ENCODE data around the gene APEH.
"Not testable (repeated sequence)": the region's sequence is repeated elsewhere in the genome, so short reads cannot be mapped to it uniquely, and the experiment has no call there.

Gene APEH

DNA sequence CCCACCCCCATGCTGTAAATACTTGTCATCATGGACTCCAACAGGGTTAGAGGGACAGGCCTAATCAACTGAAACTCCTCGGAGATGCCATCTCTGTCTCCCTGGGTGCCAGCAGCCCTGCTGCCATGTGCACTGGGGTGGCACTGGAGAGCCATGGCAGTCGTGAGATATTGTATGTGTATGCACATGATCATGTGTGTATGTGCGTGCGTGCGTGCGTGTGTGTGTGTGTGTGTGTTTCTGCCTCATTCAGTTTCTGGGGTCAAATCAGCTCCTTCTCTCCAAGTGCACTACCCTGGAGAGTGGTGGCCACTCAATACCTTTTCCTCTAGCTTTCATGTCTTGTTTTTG lies 3.2 kb upstream of the APEH start:
- DNase-seq = no peak

GRCh38 chr3:49671291-49672288 lies 2.6 kb upstream of the APEH start:
- peak; percentile 81 for DNase-seq

- peak; percentile 63 for DNase-seq
Observed at GRCh38 chr3:49673121-49673714, 933 bp upstream of the APEH start.

GRCh38 chr3:49674497-49674983 lies 389 bp downstream of the APEH start:
- DNase-seq = peak; percentile 60

DNA sequence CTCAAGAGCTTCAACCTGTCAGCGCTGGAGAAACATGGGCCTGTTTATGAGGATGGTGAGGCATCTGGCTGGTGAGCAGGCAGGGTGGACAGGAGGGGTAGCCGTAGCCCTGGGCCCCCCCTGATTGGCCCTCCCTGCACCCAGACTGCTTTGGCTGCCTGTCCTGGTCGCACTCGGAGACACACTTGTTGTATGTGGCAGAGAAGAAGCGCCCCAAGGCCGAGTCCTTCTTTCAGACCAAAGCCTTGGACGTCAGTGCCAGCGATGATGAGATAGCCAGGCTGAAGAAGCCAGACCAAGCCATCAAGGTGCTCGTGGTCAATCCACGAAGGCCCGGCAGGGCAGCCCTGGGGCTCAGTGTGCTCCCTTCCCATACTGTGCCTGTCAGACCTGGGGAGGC lies 1.8 kb downstream of the APEH start:
- no peak for DNase-seq

DNA sequence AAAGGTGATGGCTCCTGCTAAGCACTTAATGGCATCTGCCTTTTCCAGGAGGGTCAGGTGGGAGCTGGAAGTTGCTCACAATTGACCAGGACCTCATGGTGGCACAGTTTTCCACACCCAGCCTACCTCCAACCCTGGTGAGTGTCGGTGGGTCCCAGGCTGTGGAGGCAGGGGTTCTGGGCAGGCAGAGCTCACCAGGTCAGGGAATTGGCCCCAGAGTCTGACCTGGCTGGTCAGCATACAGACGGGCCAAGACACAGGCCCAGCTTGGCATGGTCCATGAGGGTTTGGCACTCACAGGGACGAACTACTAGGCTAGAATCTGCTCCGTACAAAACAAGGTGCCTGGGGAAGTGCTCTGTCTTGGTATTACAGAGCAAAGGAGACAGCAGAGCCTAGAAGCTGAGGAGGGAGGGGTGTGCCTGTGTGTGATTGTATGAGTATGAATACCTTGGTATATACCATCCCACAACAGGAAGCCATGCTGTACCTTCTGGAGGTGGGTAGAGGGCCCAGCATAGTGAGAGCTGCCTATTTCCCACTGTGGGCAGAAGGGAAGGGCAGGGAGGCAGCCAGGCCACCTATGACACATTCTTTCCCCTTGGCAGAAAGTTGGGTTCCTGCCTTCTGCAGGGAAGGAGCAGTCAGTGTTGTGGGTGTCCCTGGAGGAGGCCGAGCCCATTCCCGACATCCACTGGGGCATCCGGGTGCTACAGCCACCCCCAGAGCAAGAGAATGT lies 6.5 kb downstream of the APEH start:
- DNase-seq = no peak

DNA sequence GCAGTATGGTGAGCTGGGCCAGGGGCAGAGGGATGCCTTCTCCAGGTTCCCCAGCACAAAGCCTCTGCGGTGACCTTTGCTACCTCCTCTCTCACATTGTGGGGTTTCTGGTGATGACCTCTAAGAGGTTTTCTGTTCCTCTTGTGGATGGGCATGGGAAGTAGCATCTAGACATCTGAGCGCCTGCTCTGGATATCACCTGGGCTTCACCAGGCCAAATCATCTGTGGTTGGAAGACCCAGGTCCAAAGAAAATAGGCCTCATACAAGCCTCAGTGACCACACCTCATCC lies 7.0 kb downstream of the APEH start:
- DNase-seq = no peak

DNA sequence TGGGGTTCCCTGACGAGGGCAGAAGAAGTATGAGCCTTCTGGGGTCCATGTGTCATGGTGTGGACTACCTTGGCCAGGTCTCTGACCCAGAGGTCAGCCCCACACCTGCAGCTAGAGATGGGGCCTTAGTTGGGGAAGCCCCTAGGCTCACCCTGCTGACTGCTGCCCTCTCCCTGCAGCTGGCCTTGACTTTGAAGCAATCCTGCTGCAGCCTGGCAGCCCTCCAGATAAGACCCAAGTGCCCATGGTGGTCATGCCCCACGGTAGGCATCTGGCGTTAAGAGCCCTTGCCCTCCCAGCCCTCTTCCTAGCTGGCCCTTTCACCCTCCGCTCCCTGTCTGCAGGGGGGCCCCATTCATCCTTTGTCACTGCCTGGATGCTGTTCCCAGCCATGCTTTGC lies 7.4 kb downstream of the APEH start:
- DNase-seq = no peak

DNA sequence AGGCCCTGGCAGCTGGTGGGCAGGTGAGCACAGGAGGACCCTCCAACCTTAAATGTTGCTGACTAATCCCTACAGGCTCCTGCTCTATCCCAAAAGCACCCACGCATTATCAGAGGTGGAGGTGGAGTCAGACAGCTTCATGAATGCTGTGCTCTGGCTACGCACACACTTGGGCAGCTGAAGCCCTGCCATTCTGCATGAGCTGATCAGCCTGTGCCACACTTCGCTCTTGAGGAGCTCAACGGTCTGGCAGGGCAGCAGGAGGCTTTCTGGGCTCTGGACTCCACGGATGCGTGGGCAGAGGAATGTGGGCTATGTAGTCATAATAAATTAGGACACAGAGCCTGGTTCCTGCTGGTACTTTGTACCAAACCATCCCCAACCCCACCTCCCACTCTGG lies 9.0 kb downstream of the APEH start:
- no peak for DNase-seq

GRCh38 chr3:49684453-49684852 lies 10.3 kb downstream of the APEH start:
- DNase-seq = not testable (repeated sequence)

DNA sequence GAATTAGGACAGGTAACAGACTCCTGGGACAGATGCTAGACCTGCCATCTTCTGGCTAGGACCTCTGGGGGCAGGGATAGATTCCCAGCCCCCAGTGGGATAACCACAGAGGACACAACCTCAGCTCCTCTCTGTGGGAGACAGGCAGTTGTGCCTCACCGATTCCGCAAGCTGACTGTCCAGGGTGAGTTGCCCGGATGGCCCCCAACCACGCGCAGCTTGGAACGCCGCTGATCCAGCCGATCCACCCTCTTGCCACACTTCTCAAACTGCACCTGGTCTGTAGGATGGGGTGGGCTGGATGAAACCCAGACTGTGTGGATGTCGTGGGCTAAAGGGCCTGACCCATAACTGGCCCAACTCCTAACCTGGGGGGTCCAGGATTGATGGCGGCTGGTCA lies 11.0 kb downstream of the APEH start:
- DNase-seq = not testable (repeated sequence)

GRCh38 chr3:49685846-49686245 lies 11.7 kb downstream of the APEH start:
- not testable (repeated sequence) for DNase-seq

DNA sequence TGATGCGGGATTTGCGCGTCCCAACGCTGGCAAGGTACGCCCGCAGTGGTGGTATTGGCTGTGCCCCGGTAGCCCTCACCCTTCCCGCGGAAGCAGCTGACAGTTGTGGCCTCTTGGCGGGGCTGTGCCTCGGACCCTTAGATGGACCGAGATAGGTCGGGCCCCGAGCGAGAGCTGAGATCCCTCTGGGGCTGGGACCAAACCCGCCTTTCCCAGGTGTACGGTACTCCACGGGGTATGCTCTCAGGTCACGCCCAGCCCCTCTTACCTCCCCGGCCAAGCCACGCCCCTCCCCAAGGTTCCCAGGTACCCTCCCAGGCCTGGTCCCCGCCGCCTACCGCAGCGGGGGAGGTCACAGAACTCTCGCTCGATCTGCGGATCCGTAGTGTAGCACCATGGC lies 12.2 kb downstream of the APEH start:
- peak; percentile 49 for DNase-seq

GRCh38 chr3:49686769-49687423 lies 12.7 kb downstream of the APEH start:
- peak; percentile 77 for DNase-seq

DNA sequence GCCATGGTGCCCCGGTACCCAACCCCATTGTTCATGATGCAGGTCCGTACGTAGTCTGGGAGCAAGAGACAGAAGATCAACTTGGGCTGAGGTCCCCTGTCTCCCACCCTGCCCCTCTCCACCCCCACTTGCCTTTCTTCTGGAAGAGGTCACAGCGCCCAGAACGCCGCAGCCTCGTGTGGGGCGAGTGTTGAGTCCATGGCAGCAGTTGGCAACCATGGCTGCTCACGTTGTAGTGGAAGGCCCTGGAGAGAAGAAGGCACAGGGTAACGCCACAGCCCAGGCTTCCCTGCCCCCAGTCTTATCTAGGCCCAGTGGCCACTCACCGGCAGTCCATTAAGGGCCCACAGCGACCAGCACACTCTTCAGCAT lies 13.3 kb downstream of the APEH start:
- DNase-seq = not testable (repeated sequence)

GRCh38 chr3:49688338-49689045 lies 14.3 kb downstream of the APEH start:
- DNase-seq = not testable (repeated sequence)

GRCh38 chr3:49689046-49689907 lies 15.1 kb downstream of the APEH start, which contains the start of the genes MST1 and RNF123:
Gene MST1, minus strand, starts transcription at chr3:49689474. Its CDS starts 783 bp downstream, at chr3:49688691.
Gene RNF123, plus strand, starts transcription at chr3:49689557. Its CDS starts 1,609 bp downstream, at chr3:49691166.
- peak; percentile 94 for DNase-seq

DNA sequence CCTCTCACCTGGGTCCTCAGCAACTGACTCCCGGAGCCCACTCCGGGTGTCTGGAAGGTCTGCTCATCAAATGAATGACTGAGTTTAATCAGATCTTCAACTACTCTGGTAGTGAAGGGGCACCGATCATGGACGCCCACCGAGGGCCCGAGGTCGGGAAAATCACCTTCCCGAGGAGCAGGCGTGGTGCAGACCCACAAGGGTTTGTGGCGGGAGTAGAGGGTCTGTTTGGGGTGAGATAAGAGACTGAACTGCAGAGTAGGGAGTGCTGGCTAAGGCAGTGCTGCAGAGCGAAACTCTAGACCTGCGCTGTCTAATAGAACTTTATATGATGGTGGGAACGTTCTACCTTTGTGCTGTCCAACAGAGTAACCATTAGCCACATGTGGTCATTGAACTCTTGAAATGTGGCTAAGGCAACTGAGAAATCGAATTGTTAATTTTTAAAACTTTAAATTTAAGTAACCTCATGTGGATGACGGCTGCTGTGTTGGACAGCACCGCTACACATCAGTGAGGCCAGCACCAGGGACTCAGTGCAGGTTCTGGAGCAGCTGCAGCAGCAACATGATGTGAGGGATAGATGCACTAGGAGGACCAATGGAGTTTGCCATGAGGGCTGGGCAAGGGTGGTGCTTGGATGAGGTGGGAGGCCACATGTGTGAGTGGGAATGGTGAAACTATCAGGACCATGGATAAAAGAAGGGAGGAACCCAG lies 15.9 kb downstream of the APEH start:
- DNase-seq = not testable (repeated sequence)

DNA sequence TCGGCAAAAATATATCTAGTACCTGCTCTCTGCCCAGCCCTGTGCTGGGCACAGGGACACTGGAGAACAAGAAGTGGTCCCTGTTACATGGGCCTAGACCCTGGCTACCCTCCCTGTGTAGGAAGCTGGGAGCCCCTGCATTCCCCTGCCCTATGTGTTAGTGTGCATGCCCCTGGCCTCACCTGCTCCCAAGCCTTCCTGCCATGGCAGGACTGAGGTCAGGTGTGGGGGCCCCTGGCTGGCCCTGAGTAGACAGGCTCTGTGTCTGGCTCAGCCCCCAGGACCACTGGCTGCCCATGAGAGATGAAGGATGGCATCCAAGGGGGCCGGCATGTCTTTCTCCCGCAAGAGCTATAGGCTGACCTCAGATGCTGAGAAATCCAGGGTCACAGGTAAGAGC lies 16.7 kb downstream of the APEH start:
- DNase-seq = not testable (repeated sequence)

- DNase-seq = not testable (repeated sequence)
Observed at GRCh38 chr3:49691481-49691880, 17.3 kb downstream of the APEH start.
